HL-60 (cell line): ENCODE results near the gene UBE2L6.

ENCODE experiments used
- CTCF ChIP-seq: IDR thresholded peaks from one replicate; pipeline ENCODE4 v1.5.1; 2011; ENCODE audit warnings: low read length, control low read depth, inconsistent platforms; ENCODE audit not compliant: insufficient read depth
- POLR2AphosphoS5 ChIP-seq: IDR thresholded peaks from 2 replicates; pipeline ENCODE4 v1.6.1; 2012; ENCODE audit warnings: low read depth
- REST ChIP-seq: IDR thresholded peaks from 2 replicates; pipeline ENCODE4 v1.6.1; 2012; ENCODE audit warnings: low read depth; ENCODE audit not compliant: insufficient replicate concordance
- SPI1 ChIP-seq: IDR thresholded peaks from 2 replicates; pipeline ENCODE4 v1.6.1; 2012; ENCODE audit warnings: low read depth, mild to moderate bottlenecking, borderline replicate concordance

- no peak for TF ChIP-seq REST
- no peak for TF ChIP-seq CTCF
- TF ChIP-seq POLR2AphosphoS5: no peak
- no peak for TF ChIP-seq SPI1
Observed at GRCh38 chr11:57584341-57584740, 16.9 kb upstream of the UBE2L6 start.
